ENCODE measurements around the gene CNTN1.

Gene CNTN1

GRCh38 chr12:40892528-40892927 lies 200.3 kb downstream of the CNTN1 start:
- DNase-seq, result no peak
- in situ Hi-C loops (cut with HindIII; ENCODE audit: low pct_ligation_motif_present, low sequenced_read_pairs), result no loop called here
- Histone ChIP-seq H3K27ac (no peak overlapping the region), H3K27me3 (replicated peaks) (no peaks in the 10 kb centered on the region), H3K36me3 (replicated peaks) (no peaks in the 10 kb centered on the region), H3K4me3 (ENCODE audit: low read depth, low read length) (no peak overlapping the region)
- no peak for TF ChIP-seq CTCF (IDR thresholded peaks at IDR 0.05; ENCODE audit: low read depth, low read length, missing control alignments)

DNA sequence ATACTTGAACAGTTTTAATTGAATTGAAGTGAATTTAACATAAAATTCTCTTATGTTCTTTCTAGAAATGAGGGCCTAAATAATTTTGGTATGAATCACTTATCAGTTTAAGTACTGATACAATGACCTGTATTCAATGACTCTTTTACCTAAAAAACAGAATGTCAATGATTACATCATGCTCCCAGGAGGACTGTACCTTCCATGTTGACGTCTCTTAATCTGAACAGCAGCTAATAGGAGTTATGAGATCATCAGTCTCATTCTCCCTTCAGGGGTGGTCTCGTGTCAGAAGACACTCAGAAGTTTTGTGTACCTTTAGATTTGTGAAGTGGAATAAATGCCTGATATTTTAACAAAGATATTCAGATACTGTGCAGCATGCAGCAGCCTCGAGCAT lies 206.3 kb downstream of the CNTN1 start:
- TF ChIP-seq CTCF (IDR thresholded peaks at IDR 0.05; ENCODE audit: low read depth, low read length, missing control alignments), result no peak
- no peak for DNase-seq
- no peaks in the 10 kb centered on the region for H3K36me3 ChIP-seq (replicated peaks)
- in situ Hi-C loops (cut with HindIII; ENCODE audit: low pct_ligation_motif_present, low sequenced_read_pairs), result no loop called here
- H3K27me3 ChIP-seq (replicated peaks), result no peaks in the 10 kb centered on the region
- H3K4me3 ChIP-seq (ENCODE audit: low read depth, low read length), result no peak overlapping the region
- no peak overlapping the region for H3K27ac ChIP-seq

DNA sequence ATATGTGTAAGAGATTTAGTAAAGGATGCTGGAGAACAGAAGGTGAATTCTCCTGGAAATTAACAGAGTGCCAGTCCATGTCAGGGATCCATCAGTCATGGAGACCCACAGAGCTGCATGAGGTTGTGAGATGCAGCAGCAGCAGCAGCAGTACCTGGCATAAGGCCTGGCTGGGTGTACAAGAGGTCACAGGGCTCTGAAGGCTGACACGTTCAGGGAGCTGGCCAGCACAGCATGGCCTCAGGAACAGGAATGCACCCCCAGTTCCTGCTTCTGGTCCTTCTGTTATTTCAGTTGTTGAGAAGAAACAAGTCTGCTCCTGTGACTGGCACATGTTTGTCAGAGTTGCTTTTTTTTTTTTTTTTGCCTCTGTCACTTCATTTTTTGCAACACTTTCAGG lies 210.8 kb downstream of the CNTN1 start:
- Histone ChIP-seq H3K27ac (no peak overlapping the region), H3K27me3 (replicated peaks) (no peaks in the 10 kb centered on the region), H3K36me3 (replicated peaks) (no peaks in the 10 kb centered on the region), H3K4me3 (ENCODE audit: low read depth, low read length) (no peak overlapping the region)
- in situ Hi-C loops (cut with HindIII; ENCODE audit: low pct_ligation_motif_present, low sequenced_read_pairs), result no loop called here
- no peak for DNase-seq
- no peak for TF ChIP-seq CTCF (IDR thresholded peaks at IDR 0.05; ENCODE audit: low read depth, low read length, missing control alignments)

DNA sequence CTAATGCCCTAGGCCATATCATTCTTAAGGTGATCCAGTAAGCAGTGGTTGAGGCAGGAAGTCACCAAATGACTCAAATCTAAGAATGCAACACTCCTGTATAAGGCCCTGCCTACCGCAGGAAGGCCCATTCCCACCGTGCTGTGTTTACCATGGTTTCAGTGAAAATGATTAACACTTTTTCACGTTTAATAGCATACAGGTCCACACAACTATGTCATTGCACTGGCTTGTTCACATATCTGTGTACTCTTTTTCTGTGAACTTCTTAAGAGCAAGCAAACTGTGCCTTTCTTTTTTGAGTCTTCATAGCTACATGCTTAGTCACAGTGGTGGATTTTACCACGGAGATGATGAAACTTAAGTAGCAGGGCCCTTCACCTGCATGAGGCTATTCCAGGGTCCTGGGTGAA lies 214.9 kb downstream of the CNTN1 start:
- Histone ChIP-seq H3K4me3 (ENCODE audit: low read depth, low read length) (no peak overlapping the region), H3K27me3 (replicated peaks) (no peaks in the 10 kb centered on the region), H3K36me3 (replicated peaks) (no peaks in the 10 kb centered on the region), H3K27ac (no peak overlapping the region)
- peak; percentile 0 for DNase-seq
- TF ChIP-seq CTCF (IDR thresholded peaks at IDR 0.05; ENCODE audit: low read depth, low read length, missing control alignments), result no peak
- in situ Hi-C loops (cut with HindIII; ENCODE audit: low pct_ligation_motif_present, low sequenced_read_pairs), result no loop called here

- H3K36me3 ChIP-seq (replicated peaks), result no peaks in the 10 kb centered on the region
- no peaks in the 10 kb centered on the region for H3K27me3 ChIP-seq (replicated peaks)
- no peak for DNase-seq
- in situ Hi-C loops (cut with HindIII; ENCODE audit: low pct_ligation_motif_present, low sequenced_read_pairs), result no loop called here
- TF ChIP-seq CTCF (IDR thresholded peaks at IDR 0.05; ENCODE audit: low read depth, low read length, missing control alignments), result no peak
- H3K27ac ChIP-seq, result no peak overlapping the region
- H3K4me3 ChIP-seq (ENCODE audit: low read depth, low read length), result no peak overlapping the region
Observed at GRCh38 chr12:40911676-40912075, 219.4 kb downstream of the CNTN1 start.

- H3K27ac ChIP-seq, result no peak overlapping the region
- no peaks in the 10 kb centered on the region for H3K27me3 ChIP-seq (replicated peaks)
- no peak for TF ChIP-seq CTCF (IDR thresholded peaks at IDR 0.05; ENCODE audit: low read depth, low read length, missing control alignments)
- H3K4me3 ChIP-seq (ENCODE audit: low read depth, low read length), result no peak overlapping the region
- in situ Hi-C loops (cut with HindIII; ENCODE audit: low pct_ligation_motif_present, low sequenced_read_pairs), result no loop called here
- no peaks in the 10 kb centered on the region for H3K36me3 ChIP-seq (replicated peaks)
- DNase-seq, result no peak
Observed at GRCh38 chr12:40915172-40915571, 222.9 kb downstream of the CNTN1 start.
